Brain pericyte (primary cell): ENCODE data around the gene WNT3A.

Experiments
- DNase-seq: peaks from one replicate; pipeline ENCODE4 v3.0.0-alpha.2; 2012; ENCODE audit warnings: low read depth, low spot score

Gene WNT3A

DNA sequence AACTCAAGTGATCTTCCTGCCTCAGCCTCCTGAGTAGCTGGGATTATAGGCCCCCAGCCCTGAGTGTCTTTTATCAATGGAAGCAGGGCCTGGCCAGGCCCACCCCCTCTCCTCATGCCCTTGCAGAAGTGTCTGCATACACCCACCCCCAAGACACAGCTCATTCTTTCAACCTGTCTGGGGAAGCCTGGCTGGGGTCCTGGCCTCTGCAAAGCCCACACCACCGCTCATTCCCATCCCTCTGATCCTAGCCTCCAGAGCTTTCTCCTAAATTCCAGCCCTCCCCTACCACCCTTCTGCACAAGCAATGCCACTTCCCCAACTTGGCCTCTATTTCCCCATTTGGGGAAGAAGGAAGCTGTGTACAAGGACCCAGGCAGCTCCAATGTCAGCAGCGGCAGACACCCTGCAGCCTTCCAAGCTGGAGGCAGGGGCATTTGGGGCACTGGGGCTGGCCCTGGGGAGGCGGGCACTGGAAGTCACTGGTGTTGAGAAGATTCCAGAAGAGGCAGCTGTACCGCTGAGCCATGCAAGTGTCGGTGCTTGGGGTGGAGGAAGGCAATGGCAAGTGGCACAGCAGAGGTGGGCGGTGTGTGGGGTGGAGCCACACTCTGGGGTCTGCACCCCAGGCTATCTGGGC is 42.0 kb downstream of the WNT3A start:
- DNase-seq = no peak

DNA sequence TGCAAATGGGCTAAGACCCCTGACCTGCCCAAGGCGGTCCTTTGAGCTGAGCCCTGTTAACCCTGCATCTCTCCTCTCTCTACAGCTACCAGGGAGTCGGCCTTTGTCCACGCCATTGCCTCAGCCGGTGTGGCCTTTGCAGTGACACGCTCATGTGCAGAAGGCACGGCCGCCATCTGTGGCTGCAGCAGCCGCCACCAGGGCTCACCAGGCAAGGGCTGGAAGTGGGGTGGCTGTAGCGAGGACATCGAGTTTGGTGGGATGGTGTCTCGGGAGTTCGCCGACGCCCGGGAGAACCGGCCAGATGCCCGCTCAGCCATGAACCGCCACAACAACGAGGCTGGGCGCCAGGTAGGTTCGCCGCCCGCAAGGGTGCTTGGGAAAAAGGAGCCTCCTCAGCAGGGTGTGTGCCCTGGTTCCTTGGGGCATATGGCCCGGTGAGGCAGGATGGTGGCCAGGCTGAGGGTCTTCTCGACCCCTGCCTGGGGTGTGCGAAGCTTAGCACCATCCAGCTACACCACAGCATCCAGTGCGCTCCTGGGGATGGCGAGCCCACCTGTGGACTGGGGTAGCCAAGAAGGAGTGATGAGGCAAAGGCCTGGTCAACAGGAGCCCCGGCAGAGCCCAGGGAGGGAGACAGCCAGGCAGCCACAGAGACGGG is 43.9 kb downstream of the WNT3A start:
- no peak for DNase-seq

DNA sequence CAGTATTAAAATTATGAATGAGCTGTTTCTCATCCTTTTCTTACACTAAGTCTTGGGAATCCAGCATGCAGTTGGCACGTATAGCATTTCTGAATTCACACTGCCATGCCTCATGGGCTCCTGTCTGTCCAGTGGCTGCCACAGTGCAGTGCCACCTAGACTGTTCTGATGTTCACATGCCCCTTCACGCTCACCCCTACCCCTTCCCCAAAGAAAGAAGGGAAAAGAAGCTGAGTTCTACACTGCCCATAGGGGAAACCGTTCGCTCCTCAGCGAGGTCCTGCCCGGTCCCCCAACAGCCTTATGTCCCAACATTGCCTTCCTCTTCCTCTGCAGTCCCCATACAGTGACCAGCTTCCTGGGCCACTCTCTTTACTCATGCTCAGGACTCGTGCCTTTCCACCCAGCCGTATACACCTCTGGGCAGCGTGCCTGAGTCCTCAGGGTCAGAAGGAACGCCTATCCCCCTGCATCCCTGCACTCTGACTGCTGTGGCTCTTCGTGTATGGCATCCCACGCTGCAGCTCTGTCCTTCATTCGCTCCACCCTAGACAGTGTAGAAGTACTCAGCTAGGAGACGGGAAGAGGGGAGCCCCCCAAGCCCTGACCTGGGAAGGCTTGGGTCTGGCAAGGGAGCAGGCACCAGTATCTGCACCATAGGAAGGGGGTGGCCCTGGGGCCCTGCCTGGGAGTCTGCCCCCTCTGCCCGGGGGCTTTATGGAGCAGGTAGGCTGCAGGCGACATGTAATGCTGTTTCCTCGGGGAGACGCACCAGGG is 51.6 kb downstream of the WNT3A start:
- DNase-seq = no peak

DNA sequence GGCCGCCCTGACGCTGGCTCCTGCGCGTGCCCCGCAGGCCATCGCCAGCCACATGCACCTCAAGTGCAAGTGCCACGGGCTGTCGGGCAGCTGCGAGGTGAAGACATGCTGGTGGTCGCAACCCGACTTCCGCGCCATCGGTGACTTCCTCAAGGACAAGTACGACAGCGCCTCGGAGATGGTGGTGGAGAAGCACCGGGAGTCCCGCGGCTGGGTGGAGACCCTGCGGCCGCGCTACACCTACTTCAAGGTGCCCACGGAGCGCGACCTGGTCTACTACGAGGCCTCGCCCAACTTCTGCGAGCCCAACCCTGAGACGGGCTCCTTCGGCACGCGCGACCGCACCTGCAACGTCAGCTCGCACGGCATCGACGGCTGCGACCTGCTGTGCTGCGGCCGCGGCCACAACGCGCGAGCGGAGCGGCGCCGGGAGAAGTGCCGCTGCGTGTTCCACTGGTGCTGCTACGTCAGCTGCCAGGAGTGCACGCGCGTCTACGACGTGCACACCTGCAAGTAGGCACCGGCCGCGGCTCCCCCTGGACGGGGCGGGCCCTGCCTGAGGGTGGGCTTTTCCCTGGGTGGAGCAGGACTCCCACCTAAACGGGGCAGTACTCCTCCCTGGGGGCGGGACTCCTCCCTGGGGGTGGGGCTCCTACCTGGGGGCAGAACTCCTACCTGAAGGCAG is 52.3 kb downstream of the WNT3A start:
- DNase-seq = no peak

DNA sequence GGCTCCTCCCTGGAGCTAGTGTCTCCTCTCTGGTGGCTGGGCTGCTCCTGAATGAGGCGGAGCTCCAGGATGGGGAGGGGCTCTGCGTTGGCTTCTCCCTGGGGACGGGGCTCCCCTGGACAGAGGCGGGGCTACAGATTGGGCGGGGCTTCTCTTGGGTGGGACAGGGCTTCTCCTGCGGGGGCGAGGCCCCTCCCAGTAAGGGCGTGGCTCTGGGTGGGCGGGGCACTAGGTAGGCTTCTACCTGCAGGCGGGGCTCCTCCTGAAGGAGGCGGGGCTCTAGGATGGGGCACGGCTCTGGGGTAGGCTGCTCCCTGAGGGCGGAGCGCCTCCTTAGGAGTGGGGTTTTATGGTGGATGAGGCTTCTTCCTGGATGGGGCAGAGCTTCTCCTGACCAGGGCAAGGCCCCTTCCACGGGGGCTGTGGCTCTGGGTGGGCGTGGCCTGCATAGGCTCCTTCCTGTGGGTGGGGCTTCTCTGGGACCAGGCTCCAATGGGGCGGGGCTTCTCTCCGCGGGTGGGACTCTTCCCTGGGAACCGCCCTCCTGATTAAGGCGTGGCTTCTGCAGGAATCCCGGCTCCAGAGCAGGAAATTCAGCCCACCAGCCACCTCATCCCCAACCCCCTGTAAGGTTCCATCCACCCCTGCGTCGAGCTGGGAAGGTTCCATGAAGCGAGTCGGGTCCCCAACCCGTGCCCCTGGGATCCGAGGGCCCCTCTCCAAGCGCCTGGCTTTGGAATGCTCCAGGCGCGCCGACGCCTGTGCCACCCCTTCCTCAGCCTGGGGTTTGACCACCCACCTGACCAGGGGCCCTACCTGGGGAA is 53.0 kb downstream of the WNT3A start:
- DNase-seq = no peak

DNA sequence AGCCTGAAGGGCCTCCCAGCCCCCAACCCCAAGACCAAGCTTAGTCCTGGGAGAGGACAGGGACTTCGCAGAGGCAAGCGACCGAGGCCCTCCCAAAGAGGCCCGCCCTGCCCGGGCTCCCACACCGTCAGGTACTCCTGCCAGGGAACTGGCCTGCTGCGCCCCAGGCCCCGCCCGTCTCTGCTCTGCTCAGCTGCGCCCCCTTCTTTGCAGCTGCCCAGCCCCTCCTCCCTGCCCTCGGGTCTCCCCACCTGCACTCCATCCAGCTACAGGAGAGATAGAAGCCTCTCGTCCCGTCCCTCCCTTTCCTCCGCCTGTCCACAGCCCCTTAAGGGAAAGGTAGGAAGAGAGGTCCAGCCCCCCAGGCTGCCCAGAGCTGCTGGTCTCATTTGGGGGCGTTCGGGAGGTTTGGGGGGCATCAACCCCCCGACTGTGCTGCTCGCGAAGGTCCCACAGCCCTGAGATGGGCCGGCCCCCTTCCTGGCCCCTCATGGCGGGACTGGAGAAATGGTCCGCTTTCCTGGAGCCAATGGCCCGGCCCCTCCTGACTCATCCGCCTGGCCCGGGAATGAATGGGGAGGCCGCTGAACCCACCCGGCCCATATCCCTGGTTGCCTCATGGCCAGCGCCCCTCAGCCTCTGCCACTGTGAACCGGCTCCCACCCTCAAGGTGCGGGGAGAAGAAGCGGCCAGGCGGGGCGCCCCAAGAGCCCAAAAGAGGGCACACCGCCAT is 53.8 kb downstream of the WNT3A start:
- DNase-seq = no peak

DNA sequence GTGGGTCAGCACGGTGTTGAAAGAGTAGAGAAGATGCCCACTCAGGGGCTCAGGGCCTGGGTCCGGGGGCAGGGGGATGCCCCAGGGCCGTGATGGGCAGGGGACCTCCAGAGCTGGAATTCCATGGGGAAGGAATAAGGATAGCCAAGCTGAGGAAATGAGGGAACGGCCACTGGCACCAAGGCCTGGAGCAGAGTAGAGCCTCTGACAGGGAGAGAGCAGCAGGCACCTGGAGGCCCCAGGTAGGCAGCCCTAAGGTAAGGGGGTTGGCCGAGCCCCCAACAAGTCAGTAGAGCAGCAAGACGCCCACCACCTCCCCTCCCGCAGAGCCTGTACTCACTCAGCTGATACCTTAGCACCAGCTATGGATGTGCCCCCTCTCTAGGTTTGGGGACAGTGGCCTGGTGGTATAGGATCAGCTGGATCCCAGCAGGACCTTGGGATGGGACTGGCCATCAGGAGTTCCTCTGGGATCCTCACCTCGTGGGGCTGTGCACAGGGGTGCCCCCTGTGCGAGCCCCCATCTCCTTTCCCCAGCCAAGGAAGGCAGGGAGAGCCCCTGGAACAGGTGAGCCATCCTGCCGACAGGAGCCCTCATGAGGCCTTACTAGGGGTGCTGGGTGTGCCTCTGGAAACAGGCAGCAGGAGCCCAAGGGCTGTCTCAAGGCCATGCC is 54.8 kb downstream of the WNT3A start:
- DNase-seq = no peak

DNA sequence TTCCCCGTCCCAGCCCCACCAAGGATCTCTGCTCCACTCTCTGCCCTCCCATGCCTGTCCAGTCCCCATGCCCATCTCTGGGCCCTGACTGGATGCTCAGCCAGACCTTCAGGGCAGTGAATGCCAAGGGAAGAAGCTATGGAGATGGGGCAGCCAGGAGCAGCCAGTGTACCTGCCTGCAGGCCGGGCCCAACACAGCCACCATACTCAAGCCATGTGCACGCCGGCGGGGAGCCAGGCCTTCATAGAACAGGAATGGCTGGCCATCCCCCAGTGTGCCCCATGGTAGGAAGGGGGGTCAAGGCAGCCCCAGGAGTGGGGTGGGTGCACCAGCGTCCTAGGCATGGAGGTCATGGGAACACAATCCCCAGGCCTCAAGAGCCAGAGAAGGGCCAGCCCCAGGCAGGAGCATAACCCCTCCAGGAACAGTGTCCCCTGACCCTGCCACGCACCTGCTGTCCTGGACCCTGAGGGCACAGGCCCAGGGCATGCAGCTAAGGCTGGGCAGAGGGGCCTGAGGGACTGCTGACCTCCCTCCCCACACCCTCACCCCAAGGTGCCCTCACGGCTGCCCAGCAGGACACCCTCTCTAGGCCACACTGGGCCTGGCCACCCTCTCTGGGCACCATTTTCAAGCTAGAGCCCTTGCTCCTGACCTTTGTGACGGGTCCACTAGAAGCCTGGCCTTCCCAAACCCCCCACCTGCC is 55.4 kb downstream of the WNT3A start:
- DNase-seq = no peak

DNA sequence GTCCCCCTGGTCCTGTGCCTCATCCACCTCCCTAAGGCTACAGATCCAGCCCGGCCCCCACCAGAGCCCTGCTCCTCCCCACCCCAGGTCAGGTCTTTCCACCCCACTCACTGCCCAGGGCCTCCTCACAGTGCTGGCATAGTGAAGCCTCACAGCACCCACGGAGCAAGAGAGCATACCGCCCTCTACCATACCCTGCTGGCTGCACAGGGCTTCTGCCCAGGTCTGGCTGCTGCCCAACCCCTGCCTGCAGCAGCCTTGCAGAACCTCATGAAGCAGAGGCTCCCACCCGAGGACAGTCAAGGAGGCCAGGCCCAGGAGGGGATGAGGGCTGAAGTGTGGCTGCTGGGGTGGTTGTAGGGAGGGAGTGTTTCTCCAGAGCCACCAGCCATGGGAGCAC is 56.0 kb downstream of the WNT3A start:
- no peak for DNase-seq

DNA sequence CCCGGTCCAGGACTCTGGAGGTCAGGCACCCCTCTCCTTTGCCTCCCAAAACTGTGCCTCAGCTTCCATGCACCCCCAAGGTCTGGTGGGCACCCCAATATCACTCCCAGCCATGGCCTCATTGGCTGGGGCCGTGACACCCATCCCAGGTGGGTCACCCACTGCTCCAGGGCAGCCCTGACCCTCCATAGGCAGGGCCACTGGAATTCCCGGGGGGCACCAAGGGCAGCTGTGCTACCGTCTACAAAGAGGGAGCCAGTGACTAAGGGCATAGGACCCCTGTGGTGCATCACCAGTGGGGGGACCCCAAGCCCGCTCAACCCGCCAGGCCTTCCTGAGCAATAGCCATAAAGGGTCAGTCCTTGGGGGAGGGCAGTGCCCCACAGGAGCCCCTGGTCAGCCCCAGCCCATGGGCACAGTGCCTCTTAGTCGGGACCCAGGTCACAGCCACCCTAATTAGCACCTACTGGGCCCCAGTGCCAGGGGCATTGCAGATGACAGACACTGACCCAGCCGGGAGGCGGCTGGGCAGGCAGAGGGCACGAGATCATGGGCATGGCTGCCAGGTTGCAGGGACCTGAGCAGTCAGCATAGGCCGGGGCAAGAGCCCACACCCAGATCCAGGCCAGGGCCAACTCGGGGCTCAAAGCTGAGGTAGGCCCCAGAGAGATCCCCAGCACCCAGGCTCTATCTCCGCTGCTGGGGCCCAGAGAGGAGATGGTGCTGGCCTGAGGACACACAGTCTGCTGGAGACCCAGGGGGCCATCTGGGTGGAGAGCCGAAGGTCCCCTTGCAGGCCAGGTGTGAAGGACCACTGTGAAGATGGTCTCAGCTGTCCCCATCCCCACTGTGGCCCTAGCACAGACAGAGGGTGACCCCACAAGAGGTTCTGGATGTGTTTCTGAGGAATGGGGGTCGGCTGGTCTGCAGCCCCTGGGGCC is 56.7 kb downstream of the WNT3A start:
- no peak for DNase-seq

DNA sequence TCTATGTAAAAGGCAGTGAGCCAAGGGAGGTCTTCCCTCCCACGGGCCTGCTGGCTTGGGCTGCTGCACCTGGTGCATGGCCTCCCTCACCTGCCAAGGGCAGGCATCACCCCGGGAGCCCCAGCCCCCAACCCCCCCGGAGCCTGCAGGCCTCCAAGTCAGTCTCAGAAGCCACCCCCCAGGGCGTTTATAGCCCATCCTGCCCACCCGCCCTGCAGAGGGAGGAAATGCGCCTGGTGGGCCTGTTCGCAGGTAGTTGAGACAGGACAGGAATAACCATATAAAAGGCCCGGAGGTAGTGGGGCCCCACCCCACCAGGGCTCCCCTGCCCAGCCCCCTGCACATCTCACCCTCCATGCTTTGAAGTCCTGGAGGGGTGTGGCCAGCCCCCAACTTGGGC is 57.5 kb downstream of the WNT3A start:
- DNase-seq = no peak

DNA sequence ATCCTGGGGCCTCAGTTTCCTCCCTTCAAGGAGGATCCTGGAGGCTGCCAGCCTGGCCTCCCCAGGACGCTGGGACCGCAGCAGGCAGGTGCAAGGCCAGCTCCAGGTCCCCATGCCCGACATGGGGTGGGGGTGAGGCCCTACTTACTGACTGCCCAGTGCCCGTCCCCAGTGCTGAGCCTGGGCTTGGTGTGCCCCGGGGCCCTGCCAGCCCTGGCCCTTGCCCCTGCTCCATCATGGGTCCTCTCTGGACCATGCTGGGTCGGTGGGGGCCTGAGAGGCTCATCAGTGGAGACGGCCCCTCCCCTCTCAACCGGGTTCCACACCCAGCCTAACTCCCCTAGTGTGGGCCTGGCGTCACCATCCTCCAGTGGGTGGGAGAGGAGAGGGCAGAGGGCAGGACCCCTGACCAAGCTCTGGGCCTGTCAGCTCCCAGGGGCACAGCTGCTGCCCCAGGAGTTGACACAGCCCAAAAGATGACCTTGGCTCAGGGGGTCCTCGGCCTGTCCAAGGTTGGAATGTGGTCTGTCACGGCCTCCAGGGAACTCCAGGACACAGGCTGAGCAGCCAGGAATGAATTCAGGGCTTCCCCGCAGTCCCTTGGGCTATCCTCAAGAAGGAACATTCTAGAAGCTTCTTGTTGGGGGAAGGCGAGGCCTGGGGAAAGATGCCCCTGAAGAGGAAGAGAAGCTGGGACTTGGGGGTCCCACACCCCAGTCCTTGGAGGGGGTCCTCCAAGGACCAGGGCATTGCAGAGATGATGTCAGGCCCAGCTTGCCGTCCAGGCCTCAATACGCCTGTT is 58.1 kb downstream of the WNT3A start:
- no peak for DNase-seq

DNA sequence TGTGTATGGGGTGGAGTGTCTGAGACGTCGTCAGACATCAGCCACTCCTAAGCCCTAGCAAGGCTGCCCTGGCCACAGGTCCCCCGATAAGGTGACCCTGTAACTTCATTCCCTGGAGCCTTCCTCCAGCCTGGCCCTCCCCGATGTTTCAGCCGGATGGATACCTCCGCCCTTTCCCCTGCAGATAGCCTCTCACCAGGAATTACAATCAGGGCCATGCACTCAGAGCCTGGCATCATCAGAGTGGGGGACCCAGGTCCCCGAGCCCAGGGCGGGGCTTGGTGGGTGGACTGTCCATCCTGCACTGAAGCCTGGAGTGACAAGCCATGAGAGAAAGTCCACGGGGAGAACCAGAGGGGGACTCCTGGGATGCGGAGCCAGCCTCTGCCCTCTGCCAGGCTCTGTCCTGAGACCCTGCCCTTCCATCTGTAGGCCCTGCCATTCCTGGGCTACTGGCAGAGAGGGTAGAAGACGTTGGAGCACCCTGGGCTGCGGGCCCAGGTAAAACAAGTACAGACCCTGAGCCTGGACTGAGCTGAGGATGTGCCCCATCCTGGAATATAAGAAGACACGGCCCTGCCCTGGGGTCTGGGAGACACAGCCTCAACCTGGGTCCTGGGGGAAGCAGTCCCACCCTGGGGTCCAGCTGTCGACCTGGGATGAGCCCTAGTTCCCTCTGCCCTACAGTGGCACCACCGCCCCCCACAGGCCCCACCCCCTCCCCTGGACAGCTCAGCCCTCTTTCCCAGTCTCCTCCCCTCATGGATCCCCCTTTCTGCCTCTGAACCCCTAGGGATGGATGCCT is 58.9 kb downstream of the WNT3A start:
- DNase-seq = no peak

DNA sequence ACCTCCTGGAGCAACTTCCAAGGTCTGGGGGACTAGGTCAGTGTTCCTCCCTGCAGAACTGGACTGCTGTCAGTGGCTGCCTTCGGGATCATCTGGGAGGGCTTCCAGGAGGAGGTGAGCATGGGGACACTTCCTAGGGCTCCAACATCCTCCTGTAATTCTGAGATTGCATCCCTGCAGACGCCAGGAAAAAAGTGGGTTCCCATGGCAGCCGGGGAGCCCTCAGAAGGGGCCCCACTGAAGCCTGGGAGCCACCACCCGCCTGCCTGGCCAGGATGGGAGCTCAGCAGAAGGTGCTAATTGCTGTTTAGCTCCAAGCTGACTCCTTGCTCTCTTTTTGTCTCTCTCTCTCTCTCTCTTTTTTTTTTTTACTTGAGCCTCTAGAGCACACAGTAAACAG is 59.6 kb downstream of the WNT3A start:
- DNase-seq = no peak

DNA sequence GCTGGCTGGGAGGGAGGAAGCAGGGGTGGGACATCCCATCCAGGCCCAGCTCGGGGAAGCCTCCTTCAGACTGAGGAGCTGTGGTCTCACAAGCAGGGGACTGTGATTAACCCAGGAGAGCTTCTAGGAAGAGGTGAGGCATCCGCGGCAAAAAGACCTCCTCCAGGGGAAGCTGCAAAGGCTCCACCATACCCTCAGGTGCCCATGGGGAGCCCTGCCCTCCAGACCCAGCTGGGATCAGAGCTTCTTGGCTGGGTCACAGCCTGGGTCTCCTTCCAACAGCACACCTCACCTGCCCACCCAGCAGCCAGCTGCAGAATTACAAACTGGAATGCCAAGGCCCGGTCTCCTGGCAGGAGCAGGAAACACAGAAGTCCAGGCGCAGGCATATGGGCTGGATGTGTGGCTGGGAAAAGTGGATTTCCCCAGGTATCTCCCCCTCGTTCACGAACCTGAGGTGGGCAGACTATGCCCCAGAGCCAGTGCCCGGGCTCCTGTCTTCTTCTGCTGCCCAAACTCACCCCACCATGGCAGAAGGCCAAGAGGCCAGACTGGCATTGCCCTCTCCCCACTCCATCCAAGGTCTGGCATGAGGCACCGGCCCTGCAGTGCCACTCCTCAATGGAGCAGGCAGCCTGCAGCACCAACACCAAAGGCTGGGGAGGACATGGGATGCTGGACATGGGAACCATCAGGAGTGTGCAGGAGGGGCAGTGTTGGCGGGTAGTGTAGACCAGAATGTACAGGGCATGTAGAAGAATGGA is 60.3 kb downstream of the WNT3A start:
- DNase-seq = no peak

DNA sequence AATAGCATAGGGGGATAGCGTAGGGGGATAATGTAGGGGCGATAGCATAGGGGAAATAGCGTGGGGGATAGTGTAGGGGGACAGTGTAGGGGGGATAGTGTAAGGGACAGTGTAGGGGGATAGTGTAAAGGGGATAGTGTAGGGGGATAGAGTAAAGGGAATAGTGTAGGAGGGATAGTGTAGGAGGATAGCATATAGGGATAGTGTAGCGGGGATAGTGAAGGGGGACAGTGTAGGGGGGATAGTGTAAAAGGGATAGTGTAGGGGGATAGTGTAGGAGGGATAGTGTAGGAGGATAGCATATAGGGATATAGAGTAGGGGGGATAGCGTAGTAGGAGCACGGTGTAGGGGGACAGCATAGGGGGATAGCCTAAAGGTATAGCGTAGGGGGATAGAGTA is 61.6 kb downstream of the WNT3A start:
- no peak for DNase-seq
